Activated CD4-positive, alpha-beta T cell treated with anti-CD3 and anti-CD28 coated beads, Interleukin-2, amount 50 U/mL, for 48 hours (primary cell): ENCODE results near the gene PLD6.
"Not testable (repeated sequence)": the region's sequence is repeated elsewhere in the genome, so short reads cannot be mapped to it uniquely, and the experiment has no call there.

Source experiments
- DNase-seq, 2 experiments: peaks; one replicate each; pipeline ENCODE4 v3.0.0-alpha.2; 2020

PLD6 gene, protein sequence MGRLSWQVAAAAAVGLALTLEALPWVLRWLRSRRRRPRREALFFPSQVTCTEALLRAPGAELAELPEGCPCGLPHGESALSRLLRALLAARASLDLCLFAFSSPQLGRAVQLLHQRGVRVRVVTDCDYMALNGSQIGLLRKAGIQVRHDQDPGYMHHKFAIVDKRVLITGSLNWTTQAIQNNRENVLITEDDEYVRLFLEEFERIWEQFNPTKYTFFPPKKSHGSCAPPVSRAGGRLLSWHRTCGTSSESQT

GRCh38 chr17:17206124-17206912 is at the start of gene PLD6:
PLD6 (minus strand) TSS chr17:17206333; CDS start chr17:17206286, 47 bp downstream.
- DNase-seq: peak; percentile 93 to 94

- not testable (repeated sequence) for DNase-seq
These were observed 49.6 kb upstream of the PLD6 start for GRCh38 chr17:17255689-17256088.

GRCh38 chr17:17254036-17254435 is 47.9 kb upstream of the PLD6 start:
- DNase-seq: no peak

GRCh38 chr17:17253406-17253805 is 47.3 kb upstream of the PLD6 start:
- DNase-seq: no peak

DNA sequence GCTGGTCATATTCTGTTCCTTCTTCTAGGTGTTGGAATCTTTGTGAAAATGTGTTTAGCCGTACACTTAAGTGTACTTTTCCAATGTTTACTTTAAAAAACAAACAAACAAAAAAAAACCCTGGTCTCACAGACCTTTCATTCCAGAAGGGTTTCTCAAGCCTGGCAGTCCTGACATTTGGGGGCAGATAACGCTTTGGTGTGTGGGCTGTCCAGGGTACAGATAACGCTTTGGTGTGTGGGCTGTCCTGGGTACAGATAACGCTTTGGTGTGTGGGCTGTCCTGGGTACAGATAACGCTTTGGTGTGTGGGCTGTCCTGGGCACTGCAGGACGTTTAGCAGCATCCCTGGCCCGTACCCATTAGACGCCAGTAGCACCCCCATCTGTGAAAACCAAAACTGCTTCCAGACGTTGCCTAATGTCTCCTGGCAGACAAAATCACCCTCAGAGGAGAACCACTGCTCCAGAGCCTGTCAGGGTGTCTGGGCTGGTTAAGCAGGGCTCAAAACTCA is 46.1 kb upstream of the PLD6 start:
- no peak for DNase-seq

DNA sequence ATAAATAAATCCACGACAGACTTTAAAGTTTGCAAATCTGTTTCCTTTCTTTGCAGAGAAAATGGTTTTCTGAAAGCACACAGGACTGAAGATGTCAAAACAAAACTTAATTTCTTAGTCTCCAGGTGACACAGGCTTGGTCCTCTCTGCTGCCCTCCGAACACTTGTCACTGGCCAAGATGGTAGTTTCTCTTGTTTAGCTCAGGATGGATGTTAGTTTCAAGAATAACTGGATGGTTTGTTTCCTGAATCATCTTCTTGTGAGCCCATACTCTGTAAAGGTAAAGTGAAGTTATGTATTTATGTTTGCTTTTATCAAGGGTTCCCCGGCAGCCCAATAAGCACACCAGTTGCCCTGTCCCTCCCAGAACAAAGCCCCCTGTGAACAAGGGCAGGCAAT is 40.7 kb upstream of the PLD6 start:
- no peak for DNase-seq

DNA sequence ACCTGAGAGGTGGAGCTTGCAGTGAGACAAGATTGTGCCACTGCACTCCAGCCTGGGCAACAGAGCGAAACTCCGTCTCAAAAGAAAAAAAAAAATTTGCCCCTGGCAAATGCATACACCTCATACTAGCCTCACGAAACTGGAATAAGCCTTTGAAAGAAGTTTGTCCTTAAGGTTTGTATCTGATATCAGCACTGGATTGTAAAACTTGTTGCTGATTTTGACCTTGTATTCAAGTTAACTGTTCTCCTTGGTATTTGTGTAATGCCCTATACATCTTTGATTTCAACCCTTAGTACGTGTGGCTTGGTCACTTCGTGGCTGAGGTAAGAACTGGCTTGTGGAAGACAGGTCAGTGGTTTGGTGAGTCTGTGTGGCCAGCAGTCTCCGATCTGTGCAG is 37.0 kb upstream of the PLD6 start:
- DNase-seq: no peak

GRCh38 chr17:17242246-17242645 is 36.1 kb upstream of the PLD6 start:
- no peak for DNase-seq

DNA sequence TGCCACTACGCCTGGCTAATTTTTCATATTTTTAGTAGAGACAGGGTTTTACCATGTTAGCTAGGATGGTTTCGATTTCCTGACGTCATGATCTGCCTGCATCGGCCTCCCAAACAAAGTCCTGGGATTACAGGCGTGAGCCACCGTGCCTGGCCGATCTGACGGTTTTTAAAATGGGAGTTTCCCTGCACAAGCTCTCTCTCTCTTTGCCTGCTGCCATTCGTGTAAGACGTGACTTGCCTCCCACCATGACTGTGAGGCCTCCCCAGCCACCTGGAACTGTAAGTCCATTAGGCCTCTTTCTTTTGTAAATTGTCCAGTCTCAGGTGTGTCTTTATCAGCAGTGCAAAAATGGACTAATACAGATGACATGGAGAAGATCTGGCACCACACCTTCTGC is 35.5 kb upstream of the PLD6 start:
- DNase-seq: no peak

- no peak for DNase-seq
These were observed 33.7 kb upstream of the PLD6 start for GRCh38 chr17:17239832-17240231.

GRCh38 chr17:17237026-17237799 is 31.1 kb upstream of the PLD6 start, which contains the start of gene FLCN:
FLCN (minus strand) TSS chr17:17237168; CDS start chr17:17228137, 9,031 bp downstream.
- DNase-seq: peak; percentile 90 to 92

DNA sequence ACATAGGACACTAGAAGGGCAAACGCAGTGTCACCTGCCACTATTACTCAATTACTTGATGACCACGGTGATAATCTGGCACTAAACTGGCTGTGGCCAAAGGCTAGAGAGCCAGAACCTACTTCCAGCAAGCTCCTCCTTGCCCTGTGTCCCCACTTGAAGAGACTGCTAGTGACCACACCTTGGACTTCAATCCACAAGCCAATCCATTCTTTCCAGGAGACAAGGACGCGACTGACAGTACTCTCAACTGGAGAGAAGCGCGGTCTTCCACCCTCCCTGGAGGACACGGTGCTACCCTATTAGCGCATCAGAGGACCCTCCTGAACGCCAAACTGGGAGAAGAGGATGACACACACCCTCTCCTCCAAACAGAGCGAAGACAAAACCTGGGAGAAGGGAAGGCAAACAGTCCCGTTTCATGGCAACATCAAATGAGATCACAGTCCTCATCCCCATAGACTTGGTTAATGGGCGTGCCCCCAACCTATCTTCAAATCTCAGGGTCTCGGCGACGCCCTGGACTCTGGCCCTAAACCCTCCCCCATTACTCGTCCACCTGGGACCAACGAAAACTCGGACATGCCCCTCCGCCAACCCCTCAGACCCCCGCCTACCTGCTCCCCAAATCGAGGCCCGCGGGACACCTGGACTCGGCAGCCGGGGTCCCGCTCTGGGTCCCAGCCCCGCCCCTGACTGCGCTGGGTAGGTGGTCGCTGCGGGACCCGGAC is 30.3 kb upstream of the PLD6 start:
- no peak for DNase-seq

GRCh38 chr17:17235212-17236174 is 29.4 kb upstream of the PLD6 start:
- DNase-seq: peak in 1 of 2 experiments; percentile 7

DNA sequence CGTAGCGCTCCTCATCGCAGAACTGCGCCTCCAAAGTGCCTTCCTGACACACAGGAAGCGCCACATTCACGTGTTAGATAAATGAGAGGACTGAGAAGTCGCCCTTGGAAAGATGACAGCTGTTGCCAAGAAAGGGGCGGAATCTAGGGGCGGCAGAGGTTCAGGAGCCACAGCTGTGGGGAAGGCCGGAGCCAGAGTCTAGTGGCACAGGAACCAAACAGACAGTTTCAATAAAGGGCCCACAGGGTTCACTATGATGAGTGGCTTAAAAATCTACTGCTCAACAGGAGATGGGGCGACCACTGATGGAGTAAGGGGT is 26.1 kb upstream of the PLD6 start:
- no peak for DNase-seq

- DNase-seq: no peak
These were observed 25.6 kb upstream of the PLD6 start for GRCh38 chr17:17231621-17232302.

GRCh38 chr17:17229416-17230384 is 23.6 kb upstream of the PLD6 start:
- DNase-seq: no peak

GRCh38 chr17:17228521-17229279 is 22.6 kb upstream of the PLD6 start:
- no peak for DNase-seq

- no peak for DNase-seq
These were observed 21.7 kb upstream of the PLD6 start for GRCh38 chr17:17227608-17228520.
